ENCODE results near the gene DHODH. TPM values are rescaled to one million over a fixed set of nuclear protein-coding genes. Genes with fewer than 3 reads are reported as not detected.
"Not testable (repeated sequence)": the region's sequence is repeated elsewhere in the genome, so short reads cannot be mapped to it uniquely, and the experiment has no call there.

The DHODH gene
- total and polyA plus RNA-seq, 7 donors, result 3.2 to 8.0 (median 4.1) TPM

GRCh38 chr16:72055911-72056310, 47.4 kb downstream of the DHODH start:
- Histone ChIP-seq H3K4me1 (no peaks in the 10 kb centered on the region), H3K9me3 (no peaks in the 10 kb centered on the region), H3K4me3 (no peak overlapping the region), H3K27me3 (no peaks in the 10 kb centered on the region), H3K27ac (no peak overlapping the region), H3K36me3 (peaks cover 0 to 2% (median 0%) of the 10 kb centered on the region in 4 donors)
- 87 to 91% methylated on average over 4 of the region's 4 CpGs for WGBS, 2 donors
- intact Hi-C loops (cut with DNase I), result no loop called here
- no peak for DNase-seq
- TF ChIP-seq POLR2A (IDR thresholded peaks at IDR 0.05), result no peak
- TF ChIP-seq POLR2AphosphoS5 (IDR thresholded peaks at IDR 0.05), result no peak
- no peak for TF ChIP-seq EP300 (IDR thresholded peaks at IDR 0.05)

DNA sequence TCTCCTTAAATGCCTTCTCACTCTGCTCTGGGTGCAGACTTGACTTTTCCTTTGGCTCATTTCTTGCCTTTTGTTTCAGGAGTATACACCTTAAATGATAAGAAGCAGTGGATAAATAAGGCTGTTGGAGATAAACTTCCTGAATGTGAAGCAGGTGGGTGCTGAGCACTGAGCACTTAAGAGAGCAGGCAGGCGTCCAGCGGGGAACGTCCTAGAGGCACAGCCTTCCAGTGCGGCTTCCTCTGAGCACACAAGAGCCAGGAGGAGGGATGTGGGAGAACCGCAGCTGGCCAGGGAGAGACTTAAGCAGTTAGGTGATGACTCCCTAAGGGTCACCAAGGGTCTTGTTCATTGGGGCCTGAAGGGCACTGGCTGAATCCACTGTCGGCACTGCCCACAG, 48.8 kb downstream of the DHODH start:
- H3K4me1 ChIP-seq; intact Hi-C loops (cut with DNase I); H3K9me3 ChIP-seq; DNase-seq; H3K27me3 ChIP-seq; H3K27ac ChIP-seq; H3K36me3 ChIP-seq; H3K4me3 ChIP-seq: not testable (repeated sequence)
- 32% methylated on average over 2 of the region's 6 CpGs; no CpG with 5 or more reads in 1 of the 2 donors for WGBS, 2 donors

DNA sequence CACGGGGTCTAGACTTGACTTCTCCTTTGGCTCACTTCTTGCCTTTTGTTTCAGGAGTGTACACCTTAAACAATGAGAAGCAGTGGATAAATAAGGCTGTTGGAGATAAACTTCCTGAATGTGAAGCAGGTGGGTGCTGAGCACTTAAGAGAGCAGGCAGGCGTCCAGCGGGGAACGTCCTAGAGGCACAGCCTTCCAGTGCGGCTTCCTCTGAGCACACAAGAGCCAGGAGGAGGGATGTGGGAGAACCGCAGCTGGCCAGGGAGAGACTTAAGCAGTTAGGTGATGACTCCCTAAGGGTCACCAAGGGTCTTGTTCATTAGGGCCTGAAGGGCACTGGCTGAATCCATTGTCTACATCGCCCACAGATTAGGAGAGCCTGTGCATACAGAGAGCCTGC, 50.5 kb downstream of the DHODH start:
- H3K4me3 ChIP-seq; DNase-seq; H3K9me3 ChIP-seq; H3K36me3 ChIP-seq; H3K27me3 ChIP-seq; H3K4me1 ChIP-seq; H3K27ac ChIP-seq; intact Hi-C loops (cut with DNase I): not testable (repeated sequence)
- WGBS, 2 donors, result 44 to 86% methylated on average over 7 of the region's 7 CpGs

DNA sequence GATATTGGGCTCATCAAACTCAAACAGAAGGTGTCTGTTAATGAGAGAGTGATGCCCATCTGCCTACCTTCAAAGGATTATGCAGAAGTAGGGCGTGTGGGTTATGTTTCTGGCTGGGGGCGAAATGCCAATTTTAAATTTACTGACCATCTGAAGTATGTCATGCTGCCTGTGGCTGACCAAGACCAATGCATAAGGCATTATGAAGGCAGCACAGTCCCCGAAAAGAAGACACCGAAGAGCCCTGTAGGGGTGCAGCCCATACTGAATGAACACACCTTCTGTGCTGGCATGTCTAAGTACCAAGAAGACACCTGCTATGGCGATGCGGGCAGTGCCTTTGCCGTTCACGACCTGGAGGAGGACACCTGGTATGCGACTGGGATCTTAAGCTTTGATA, 51.9 kb downstream of the DHODH start:
- Histone ChIP-seq H3K27me3 (no peaks in the 10 kb centered on the region), H3K9me3 (no peaks in the 10 kb centered on the region), H3K27ac (no peak overlapping the region), H3K4me3 (no peak overlapping the region), H3K4me1 (no peaks in the 10 kb centered on the region), H3K36me3 (peaks cover 0 to 2% (median 0%) of the 10 kb centered on the region in 4 donors)
- intact Hi-C loops (cut with DNase I), result no loop called here
- WGBS, 2 donors, result 95 to 96% methylated on average over 9 of the region's 9 CpGs
- TF ChIP-seq, protein P1, sequence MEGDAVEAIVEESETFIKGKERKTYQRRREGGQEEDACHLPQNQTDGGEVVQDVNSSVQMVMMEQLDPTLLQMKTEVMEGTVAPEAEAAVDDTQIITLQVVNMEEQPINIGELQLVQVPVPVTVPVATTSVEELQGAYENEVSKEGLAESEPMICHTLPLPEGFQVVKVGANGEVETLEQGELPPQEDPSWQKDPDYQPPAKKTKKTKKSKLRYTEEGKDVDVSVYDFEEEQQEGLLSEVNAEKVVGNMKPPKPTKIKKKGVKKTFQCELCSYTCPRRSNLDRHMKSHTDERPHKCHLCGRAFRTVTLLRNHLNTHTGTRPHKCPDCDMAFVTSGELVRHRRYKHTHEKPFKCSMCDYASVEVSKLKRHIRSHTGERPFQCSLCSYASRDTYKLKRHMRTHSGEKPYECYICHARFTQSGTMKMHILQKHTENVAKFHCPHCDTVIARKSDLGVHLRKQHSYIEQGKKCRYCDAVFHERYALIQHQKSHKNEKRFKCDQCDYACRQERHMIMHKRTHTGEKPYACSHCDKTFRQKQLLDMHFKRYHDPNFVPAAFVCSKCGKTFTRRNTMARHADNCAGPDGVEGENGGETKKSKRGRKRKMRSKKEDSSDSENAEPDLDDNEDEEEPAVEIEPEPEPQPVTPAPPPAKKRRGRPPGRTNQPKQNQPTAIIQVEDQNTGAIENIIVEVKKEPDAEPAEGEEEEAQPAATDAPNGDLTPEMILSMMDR (IDR thresholded peaks at IDR 0.05), result no peak
- DNase-seq, result no peak

- TF ChIP-seq, protein P1 (IDR thresholded peaks at IDR 0.05), result no peak
- peaks cover 0 to 2% (median 0%) of the 10 kb centered on the region in 4 donors for H3K36me3 ChIP-seq
- no peak overlapping the region for H3K27ac ChIP-seq
- DNase-seq, result no peak
- no peaks in the 10 kb centered on the region for H3K9me3 ChIP-seq
- 95 to 98% methylated on average over 1 of the region's 1 CpG for WGBS, 2 donors
- H3K4me3 ChIP-seq, result no peak overlapping the region
- intact Hi-C loops (cut with DNase I), result no loop called here
- no peaks in the 10 kb centered on the region for H3K4me1 ChIP-seq
- no peaks in the 10 kb centered on the region for H3K27me3 ChIP-seq
Observed at GRCh38 chr16:72061564-72061963, 53.0 kb downstream of the DHODH start.

DNA sequence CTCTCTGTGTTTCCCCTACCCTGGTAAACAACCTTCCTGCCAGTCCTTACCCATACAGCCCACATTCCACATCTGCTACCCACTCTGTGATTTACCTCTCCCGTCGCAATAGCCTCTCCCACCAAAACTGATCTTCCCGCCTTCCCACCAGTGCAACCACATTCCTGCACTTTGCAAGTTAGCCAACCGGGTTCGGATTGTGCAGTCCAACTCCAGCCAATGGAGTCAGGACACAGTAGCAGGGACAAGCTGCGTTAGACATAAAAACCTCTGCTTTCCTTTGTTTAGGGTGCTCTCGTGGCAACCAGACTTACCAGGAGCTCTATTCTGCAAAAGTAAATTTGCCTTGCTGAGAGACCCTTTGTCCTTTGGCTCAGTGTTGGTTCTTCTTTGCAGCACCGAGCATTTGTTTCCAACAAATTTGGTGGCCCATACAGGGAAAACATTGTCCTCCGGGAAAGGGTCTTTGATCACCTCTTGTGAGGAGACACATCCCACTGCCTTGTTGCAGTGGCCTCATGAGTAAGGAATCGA, 55.9 kb downstream of the DHODH start:
- DNase-seq, result no peak
- 93 to 94% methylated on average over 10 of the region's 10 CpGs for whole genome bisulfite sequencing, 2 donors
- H3K4me3 ChIP-seq, result no peak overlapping the region

More for the DNA sequence above, 55.9 kb downstream of the DHODH start:
- intact Hi-C loops (cut with DNase I), result no loop called here
- TF ChIP-seq POLR2A (IDR thresholded peaks at IDR 0.05) (no peak), POLR2AphosphoS5 (IDR thresholded peaks at IDR 0.05) (no peak), EP300 (IDR thresholded peaks at IDR 0.05) (no peak)
- TF ChIP-seq, protein P1 (IDR thresholded peaks at IDR 0.05), result no peak
- no peaks in the 10 kb centered on the region for H3K9me3 ChIP-seq
- H3K4me1 ChIP-seq, result no peaks in the 10 kb centered on the region
- H3K27me3 ChIP-seq, result no peaks in the 10 kb centered on the region
- no peak overlapping the region for H3K27ac ChIP-seq
- peaks cover 0 to 2% (median 0%) of the 10 kb centered on the region in 4 donors for H3K36me3 ChIP-seq

Measured in sigmoid colon (tissue), 7 donors.